ENCODE data around the gene NAPEPLD. TPM values are rescaled to one million over a fixed set of nuclear protein-coding genes. Genes with fewer than 3 reads are reported as not detected.

The NAPEPLD gene
- total RNA-seq, 4 donors from 2014 or later: 1.5 to 8.4 (median 4.7) TPM

Other genes with a start within 250 kb of the NAPEPLD start
- 1 to 10 TPM in 2 of 4 donors, under 1 TPM in 1, not detected in 1; 0.26 to 2.5 (median 1.1) TPM for gene LRRC17, start 236.1 kb downstream of the NAPEPLD start, total RNA-seq
- gene FBXL13, start 74.3 kb downstream of the NAPEPLD start, total RNA-seq: under 1 TPM; 0.40 to 0.95 (median 0.51) TPM
- 10 to 100 TPM; 21.0 to 42.5 (median 36.6) TPM for gene ARMC10, start 74.0 kb downstream of the NAPEPLD start, total RNA-seq
- gene PMPCB, start 148.3 kb upstream of the NAPEPLD start, total RNA-seq: 10 to 100 TPM; 34.7 to 65.0 (median 46.3) TPM
- gene DNAJC2, start 195.7 kb upstream of the NAPEPLD start, total RNA-seq: 10 to 100 TPM; 10.9 to 26.1 (median 17.7) TPM
- 100 to 1,000 TPM in 3 of 4 donors, 10 to 100 TPM in 1; 65.9 to 128 (median 105) TPM for gene PSMC2, start 198.5 kb upstream of the NAPEPLD start, total RNA-seq